Endothelial cell of umbilical vein (primary cell): Measurements from ENCODE around the gene MYO6. TPM values are rescaled to one million over a fixed set of nuclear protein-coding genes. Genes with fewer than 3 reads are reported as not detected.

Experiments used
- BruUV-seq: library from RNA; stranded (reverse); fragments of 400-500 nt; replicated peaks from 2 replicates; lab custom pipeline; 2021; lab: Mats Ljungman, UMichigan
- CTCF ChIA-PET: fragments of 300-600, 350-600 bp; sonication (Branson Sonifier 250); formaldehyde crosslinking; loops from one replicate; lab custom pipeline; 2021; ENCODE audit warnings: antibody characterized with exemption, inconsistent platforms; lab: Charles Lee
- POLR2A ChIA-PET: fragments of 300-600, 350-600 bp; sonication (Branson Sonifier 250); formaldehyde crosslinking; loops from one replicate; lab custom pipeline; 2021; ENCODE audit warnings: antibody characterized with exemption, inconsistent platforms; lab: Charles Lee
- DNase-seq: peaks from one replicate; pipeline ENCODE4 v3.0.0-alpha.2; 2011; ENCODE audit warnings: low read depth, low spot score
- FAIRE-seq: peaks from 2 replicates; lab custom pipeline; 2011; peaks lifted over from hg19 to GRCh38; lab: Jason Lieb, UNC
- H2AFZ ChIP-seq: 2 replicates; pipeline ENCODE4 v1.6.0; 2012; ENCODE audit warnings: low read depth, low read length, control low read depth, inconsistent platforms
- H3K27ac ChIP-seq: 2 replicates; pipeline ENCODE4 v1.5.1; 2011; ENCODE audit warnings: low read depth, mild to moderate bottlenecking, control low read depth, low read length, moderate library complexity; ENCODE audit not compliant: insufficient read depth
- H3K27me3 ChIP-seq, 2 experiments: 2 replicates each; pipeline versions ENCODE4 v1.6.0 to v1.6.1; 2011; ENCODE audit warnings: low read length in 2 of 2, mixed read lengths in 1 of 2; ENCODE audit not compliant: control insufficient read depth in 2 of 2, insufficient read depth in 2 of 2
- H3K36me3 ChIP-seq, 2 experiments: 2 replicates in 1 of 2; 3 replicates in 1 of 2; pipeline ENCODE4 v1.5.1; 2011; ENCODE audit warnings: low read length in 2 of 2, mild to moderate bottlenecking in 1 of 2, moderate library complexity in 1 of 2; ENCODE audit not compliant: control insufficient read depth in 2 of 2, insufficient read depth in 2 of 2; ENCODE audit errors: extremely low read depth in 1 of 2
- H3K4me1 ChIP-seq: 3 replicates; pipeline ENCODE4 v1.5.1; 2011; ENCODE audit warnings: mild to moderate bottlenecking, low read length; ENCODE audit not compliant: control insufficient read depth, insufficient read depth; ENCODE audit errors: extremely low read depth
- H3K4me2 ChIP-seq: 2 replicates; pipeline ENCODE4 v1.6.1; 2011; ENCODE audit warnings: low read length, control low read depth, mixed read lengths; ENCODE audit not compliant: insufficient read depth
- H3K4me3 ChIP-seq, 3 experiments: fragments of 200-600 bp in 1 of 3; sonication (generic), shearing (Covaris generic) in 1 of 3; replicated peaks in 1 of 3; 2 replicates each; pipeline ENCODE4 v1.5.1; 2011 to 2016; ENCODE audit warnings: control low read depth in 3 of 3, low read length in 3 of 3, mild to moderate bottlenecking in 2 of 3, inconsistent platforms in 1 of 3, low read depth in 1 of 3, moderate library complexity in 1 of 3; ENCODE audit not compliant: insufficient read depth in 1 of 3
- H3K79me2 ChIP-seq: 2 replicates; pipeline ENCODE4 v1.6.0; 2012; ENCODE audit warnings: low read length, inconsistent platforms; ENCODE audit not compliant: control insufficient read depth, insufficient read depth
- H3K9ac ChIP-seq: replicated peaks from 2 replicates; pipeline ENCODE3; 2011; ENCODE audit warnings: low read length, control low read depth; ENCODE audit not compliant: insufficient read depth; ENCODE audit errors: extremely low read depth
- H3K9me1 ChIP-seq: replicated peaks from 3 replicates; pipeline ENCODE4 v1.6.0; 2011; ENCODE audit warnings: mild to moderate bottlenecking, low read length; ENCODE audit not compliant: control insufficient read depth, insufficient read depth; ENCODE audit errors: extremely low read depth
- H3K9me3 ChIP-seq: replicated peaks from 2 replicates; pipeline ENCODE4 v1.5.1; 2012; ENCODE audit warnings: low read length, inconsistent platforms; ENCODE audit not compliant: control insufficient read depth, insufficient read depth
- H4K20me1 ChIP-seq: replicated peaks from 2 replicates; pipeline ENCODE3; 2011; ENCODE audit warnings: mild to moderate bottlenecking, low read length; ENCODE audit not compliant: control insufficient read depth, insufficient read depth; ENCODE audit errors: extremely low read depth
- EZH2 ChIP-seq: IDR thresholded peaks from 2 replicates; pipeline ENCODE4 v1.6.1; 2012; ENCODE audit warnings: borderline replicate concordance, low read depth, mild to moderate bottlenecking, moderate library complexity, low read length, inconsistent platforms; ENCODE audit not compliant: severe bottlenecking
- FOS ChIP-seq: IDR thresholded peaks from 2 replicates; pipeline ENCODE4 v1.6.1; 2011; ENCODE audit warnings: mild to moderate bottlenecking, low read length, moderate library complexity, borderline replicate concordance; ENCODE audit not compliant: insufficient read depth
- GATA2 ChIP-seq: IDR thresholded peaks from 2 replicates; pipeline ENCODE4 v1.7.0; 2011; ENCODE audit warnings: low read depth, mild to moderate bottlenecking, moderate library complexity, mixed read lengths, low read length; ENCODE audit not compliant: insufficient read length, insufficient read depth
- JUN ChIP-seq: IDR thresholded peaks from 2 replicates; pipeline ENCODE4 v1.6.1; 2011; ENCODE audit warnings: borderline replicate concordance, low read depth; ENCODE audit not compliant: insufficient read length, insufficient read depth
- MYC ChIP-seq: IDR thresholded peaks from one replicate; pipeline ENCODE4 v1.6.1; 2011; ENCODE audit warnings: mild to moderate bottlenecking, low read depth, low read length
- POLR2A ChIP-seq: IDR thresholded peaks from 2 replicates; pipeline ENCODE4 v1.6.1; 2012; ENCODE audit warnings: low read depth, mild to moderate bottlenecking, control low read depth, low read length
- POLR2AphosphoS5 ChIP-seq: IDR thresholded peaks from 2 replicates; pipeline ENCODE4 v1.6.1; 2012; ENCODE audit warnings: low read depth, mild to moderate bottlenecking, control low read depth, low read length, moderate library complexity; ENCODE audit not compliant: insufficient read depth
- dilution Hi-C: fragments of 300-500 bp; cut with MboI; formaldehyde crosslinking; loops from one replicate; pipeline ENCODE4 v1.15.0; 2019; ENCODE audit warnings: low sequenced_read_pairs; ENCODE audit not compliant: extremely low pct_ligation_motif_present
- intact Hi-C: fragments of 100-400 bp; cut with micrococcal nuclease; formaldehyde crosslinking; loops from one replicate; pipeline ENCODE4 v1.10.0; 2022
- polyA plus RNA-seq, 4 experiments: library from polyadenylated mRNA; depleted of rRNA in 3 of 4; stranded (reverse) in 3 of 4; unstranded in 1 of 4; fragments of >200 nt; gene quantifications; 2 replicates each; pipeline versions ENCODE4 v1.2.1 to v1.2.3, GENCODE V29; 2011 to 2012; ENCODE audit warnings: missing spikeins in 1 of 4
- total RNA-seq: library from RNA; stranded (reverse); gene quantifications from 2 replicates; pipeline ENCODE4 v1.2.3, GENCODE V29; 2021
- TF ChIP-seq, protein P1 (sequence below): IDR thresholded peaks from 2 replicates; pipeline ENCODE4 v1.6.1; 2011; ENCODE audit not compliant: insufficient read depth, insufficient read length
- TF ChIP-seq, protein P2 (sequence below), 2 donors: IDR thresholded peaks; 1 replicate in 1 of 2; 2 replicates in 1 of 2; pipeline ENCODE4 v1.5.1; 2011; ENCODE audit warnings: low read length in 2 of 2, mild to moderate bottlenecking in 2 of 2, moderate library complexity in 2 of 2, control low read depth in 1 of 2, inconsistent platforms in 1 of 2, low read depth in 1 of 2; ENCODE audit not compliant: insufficient read depth in 1 of 2; ENCODE audit errors: extremely low read depth in 1 of 2

MYO6 gene
- total and polyA plus RNA-seq, 2 donors (not counting 3 experiments of a cell fraction or from before 2014, with no cell fraction given): 15.5 to 68.0 TPM

DNA sequence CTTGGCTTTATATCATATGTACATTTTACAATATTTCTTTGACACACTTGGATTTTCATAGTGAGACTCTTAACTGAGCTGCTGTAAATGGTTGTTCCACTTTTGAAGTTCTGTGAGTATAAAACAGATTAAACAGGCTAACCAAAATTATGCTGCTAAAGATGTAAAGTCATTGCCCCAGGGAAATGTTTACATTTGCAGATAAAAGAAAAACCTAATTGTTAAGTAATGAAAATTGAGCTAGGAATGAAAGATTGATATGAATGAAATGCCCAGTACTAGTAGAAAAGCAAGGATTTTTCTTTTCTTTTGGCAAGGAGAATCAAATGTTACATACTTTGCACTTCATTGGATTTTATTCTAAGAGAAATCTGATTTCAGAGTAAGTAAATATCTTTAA lies 164.0 kb downstream of the MYO6 start:
- no TSS peak for BruUV-seq
- Histone ChIP-seq H3K4me1 (no peaks in the 10 kb centered on the region), H3K9me3 (no peaks in the 10 kb centered on the region), H3K79me2 (no peaks in the 10 kb centered on the region), H3K27ac (no peak overlapping the region), H2AFZ (no peak overlapping the region), H4K20me1 (no peaks in the 10 kb centered on the region), H3K36me3 (peaks cover 4 to 6% of the 10 kb centered on the region in 2 experiments), H3K4me2 (no peak overlapping the region), H3K27me3 (no peaks in the 10 kb centered on the region), H3K9me1 (no peaks in the 10 kb centered on the region), H3K4me3 (no peak overlapping the region), H3K9ac (no peak overlapping the region)
- POLR2A ChIA-PET: no interaction called here
- TF ChIP-seq, protein P1, sequence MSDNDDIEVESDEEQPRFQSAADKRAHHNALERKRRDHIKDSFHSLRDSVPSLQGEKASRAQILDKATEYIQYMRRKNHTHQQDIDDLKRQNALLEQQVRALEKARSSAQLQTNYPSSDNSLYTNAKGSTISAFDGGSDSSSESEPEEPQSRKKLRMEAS: no peak
- TF ChIP-seq POLR2A (no peak), FOS (no peak), MYC (no peak), JUN (no peak), GATA2 (no peak), POLR2AphosphoS5 (no peak), EZH2 (no peak)
- TF ChIP-seq, protein P2, sequence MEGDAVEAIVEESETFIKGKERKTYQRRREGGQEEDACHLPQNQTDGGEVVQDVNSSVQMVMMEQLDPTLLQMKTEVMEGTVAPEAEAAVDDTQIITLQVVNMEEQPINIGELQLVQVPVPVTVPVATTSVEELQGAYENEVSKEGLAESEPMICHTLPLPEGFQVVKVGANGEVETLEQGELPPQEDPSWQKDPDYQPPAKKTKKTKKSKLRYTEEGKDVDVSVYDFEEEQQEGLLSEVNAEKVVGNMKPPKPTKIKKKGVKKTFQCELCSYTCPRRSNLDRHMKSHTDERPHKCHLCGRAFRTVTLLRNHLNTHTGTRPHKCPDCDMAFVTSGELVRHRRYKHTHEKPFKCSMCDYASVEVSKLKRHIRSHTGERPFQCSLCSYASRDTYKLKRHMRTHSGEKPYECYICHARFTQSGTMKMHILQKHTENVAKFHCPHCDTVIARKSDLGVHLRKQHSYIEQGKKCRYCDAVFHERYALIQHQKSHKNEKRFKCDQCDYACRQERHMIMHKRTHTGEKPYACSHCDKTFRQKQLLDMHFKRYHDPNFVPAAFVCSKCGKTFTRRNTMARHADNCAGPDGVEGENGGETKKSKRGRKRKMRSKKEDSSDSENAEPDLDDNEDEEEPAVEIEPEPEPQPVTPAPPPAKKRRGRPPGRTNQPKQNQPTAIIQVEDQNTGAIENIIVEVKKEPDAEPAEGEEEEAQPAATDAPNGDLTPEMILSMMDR (IDR thresholded peaks at IDR 0.05; ENCODE audit: extremely low read depth in 1 of 2, insufficient read depth in 1 of 2, low read depth in 1 of 2, low read length in 2 of 2): no peak
- DNase-seq (no peak), FAIRE-seq (no peak)
- dilution Hi-C loops: no loop called here
- CTCF ChIA-PET: interaction anchor here (1.4 to 2.3 kb wide), 4 partner anchors 19 to 32 kb away, joined by 3 to 14 read pairs (median 4); no protein-coding TSS in a partner anchor
- intact Hi-C loops: no loop called here
